ENCODE results near the gene NKAIN2. TPM values are rescaled to one million over a fixed set of nuclear protein-coding genes. Genes with fewer than 3 reads are reported as not detected.

Gene NKAIN2
- total RNA-seq, 1 donor from 2014 or later: 0.56 TPM

DNA sequence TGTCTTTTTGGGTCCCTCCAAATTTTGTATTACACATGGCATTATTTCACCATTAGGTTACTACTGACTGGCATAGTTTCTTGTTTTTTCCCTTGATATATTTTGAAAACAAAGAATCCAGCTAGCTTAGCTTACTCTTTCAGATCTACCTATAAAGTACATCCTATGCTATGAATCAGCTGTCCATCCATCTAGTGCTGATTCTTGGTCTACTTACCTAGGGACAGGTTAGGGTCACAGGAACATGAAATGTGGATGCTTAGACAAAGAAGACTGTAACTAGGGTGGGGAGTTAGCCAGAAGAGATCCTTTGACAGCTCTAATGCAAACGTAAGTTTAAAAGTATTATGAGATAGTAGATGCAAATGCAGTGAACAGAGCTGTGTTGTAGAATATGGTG lies 91.7 kb downstream of the NKAIN2 start:
- no peak for DNase-seq
- Mint-ChIP-seq H3K27ac (ENCODE audit: unreplicated experiment) (no peak overlapping the region), H3K36me3 (ENCODE audit: unreplicated experiment) (no peaks in the 10 kb centered on the region), H3K27me3 (ENCODE audit: unreplicated experiment) (peaks cover 1% of the 10 kb centered on the region), H3K4me1 (ENCODE audit: low read depth, unreplicated experiment) (no peaks in the 10 kb centered on the region), H3K9me3 (ENCODE audit: unreplicated experiment) (no peaks in the 10 kb centered on the region), H3K4me3 (ENCODE audit: unreplicated experiment) (no peak overlapping the region)
- TF ChIP-seq, protein P1, sequence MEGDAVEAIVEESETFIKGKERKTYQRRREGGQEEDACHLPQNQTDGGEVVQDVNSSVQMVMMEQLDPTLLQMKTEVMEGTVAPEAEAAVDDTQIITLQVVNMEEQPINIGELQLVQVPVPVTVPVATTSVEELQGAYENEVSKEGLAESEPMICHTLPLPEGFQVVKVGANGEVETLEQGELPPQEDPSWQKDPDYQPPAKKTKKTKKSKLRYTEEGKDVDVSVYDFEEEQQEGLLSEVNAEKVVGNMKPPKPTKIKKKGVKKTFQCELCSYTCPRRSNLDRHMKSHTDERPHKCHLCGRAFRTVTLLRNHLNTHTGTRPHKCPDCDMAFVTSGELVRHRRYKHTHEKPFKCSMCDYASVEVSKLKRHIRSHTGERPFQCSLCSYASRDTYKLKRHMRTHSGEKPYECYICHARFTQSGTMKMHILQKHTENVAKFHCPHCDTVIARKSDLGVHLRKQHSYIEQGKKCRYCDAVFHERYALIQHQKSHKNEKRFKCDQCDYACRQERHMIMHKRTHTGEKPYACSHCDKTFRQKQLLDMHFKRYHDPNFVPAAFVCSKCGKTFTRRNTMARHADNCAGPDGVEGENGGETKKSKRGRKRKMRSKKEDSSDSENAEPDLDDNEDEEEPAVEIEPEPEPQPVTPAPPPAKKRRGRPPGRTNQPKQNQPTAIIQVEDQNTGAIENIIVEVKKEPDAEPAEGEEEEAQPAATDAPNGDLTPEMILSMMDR (IDR thresholded peaks at IDR 0.05; ENCODE audit: partially characterized antibody, unreplicated experiment): no peak

DNA sequence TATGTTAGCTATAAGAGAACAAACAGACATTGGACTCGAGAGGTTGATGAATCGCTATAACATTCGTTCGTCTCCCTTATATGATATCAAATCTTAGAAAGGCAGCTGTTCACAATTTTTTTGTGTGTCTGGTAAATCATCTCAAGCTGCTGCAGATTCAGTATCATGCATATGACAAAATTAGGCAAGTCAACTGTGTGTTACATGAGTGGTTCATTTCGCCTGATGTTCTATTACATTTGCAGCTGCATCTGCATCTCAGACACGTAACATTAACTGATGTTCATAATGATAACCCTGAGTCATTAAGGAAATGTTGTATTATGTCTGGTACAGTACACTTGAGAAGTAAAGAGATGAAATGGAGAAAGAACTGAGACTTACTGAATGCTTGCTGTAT lies 92.1 kb downstream of the NKAIN2 start:
- H3K27ac Mint-ChIP-seq (ENCODE audit: unreplicated experiment): no peak overlapping the region
- no peaks in the 10 kb centered on the region for H3K9me3 Mint-ChIP-seq (ENCODE audit: unreplicated experiment)
- no peak for DNase-seq
- no peak overlapping the region for H3K4me3 Mint-ChIP-seq (ENCODE audit: unreplicated experiment)
- no peaks in the 10 kb centered on the region for H3K4me1 Mint-ChIP-seq (ENCODE audit: low read depth, unreplicated experiment)
- TF ChIP-seq, protein P1 (IDR thresholded peaks at IDR 0.05; ENCODE audit: partially characterized antibody, unreplicated experiment): no peak
- H3K27me3 Mint-ChIP-seq (ENCODE audit: unreplicated experiment): peaks cover 1% of the 10 kb centered on the region
- no peaks in the 10 kb centered on the region for H3K36me3 Mint-ChIP-seq (ENCODE audit: unreplicated experiment)

DNA sequence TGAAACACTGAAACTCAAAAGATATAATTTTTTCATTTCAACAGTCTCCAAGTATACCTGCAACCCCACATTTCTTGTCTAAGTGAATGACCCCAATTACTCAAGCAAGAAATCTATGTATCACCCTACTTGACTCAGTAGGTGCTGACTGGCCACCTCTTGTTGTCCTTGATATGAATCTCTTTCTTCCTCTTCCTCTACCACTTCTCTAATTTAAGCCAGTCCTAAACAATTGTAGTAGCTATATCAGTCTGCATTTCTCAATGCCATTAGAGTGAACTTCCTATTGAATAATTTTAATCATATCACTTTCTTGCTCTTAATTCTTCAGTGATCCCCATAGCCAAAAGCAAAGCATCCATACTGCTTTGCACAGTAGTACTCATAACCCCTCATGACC lies 93.2 kb downstream of the NKAIN2 start:
- H3K27ac Mint-ChIP-seq (ENCODE audit: unreplicated experiment): no peak overlapping the region
- no peaks in the 10 kb centered on the region for H3K9me3 Mint-ChIP-seq (ENCODE audit: unreplicated experiment)
- DNase-seq: no peak
- H3K36me3 Mint-ChIP-seq (ENCODE audit: unreplicated experiment): no peaks in the 10 kb centered on the region
- no peaks in the 10 kb centered on the region for H3K27me3 Mint-ChIP-seq (ENCODE audit: unreplicated experiment)
- no peaks in the 10 kb centered on the region for H3K4me1 Mint-ChIP-seq (ENCODE audit: low read depth, unreplicated experiment)
- H3K4me3 Mint-ChIP-seq (ENCODE audit: unreplicated experiment): no peak overlapping the region
- TF ChIP-seq, protein P1 (IDR thresholded peaks at IDR 0.05; ENCODE audit: partially characterized antibody, unreplicated experiment): no peak

DNA sequence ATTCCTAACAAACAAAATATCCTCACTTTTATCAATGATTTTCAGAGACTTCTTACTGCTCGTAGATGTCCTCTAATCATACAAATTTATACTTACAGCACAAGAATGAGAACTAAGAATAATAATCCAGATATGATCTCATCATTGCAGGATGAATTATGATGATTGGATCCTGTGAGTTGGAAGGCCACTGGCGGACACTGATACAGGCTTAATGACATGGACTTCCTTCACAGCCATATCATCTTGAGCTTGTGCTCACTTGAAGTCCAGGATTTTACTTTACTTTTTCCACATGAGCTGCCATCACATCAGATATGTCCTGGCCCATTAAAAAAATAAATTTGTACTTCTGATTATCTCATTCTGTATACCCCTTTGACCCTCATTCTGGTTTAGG lies 94.3 kb downstream of the NKAIN2 start:
- H3K36me3 Mint-ChIP-seq (ENCODE audit: unreplicated experiment): no peaks in the 10 kb centered on the region
- no peak overlapping the region for H3K27ac Mint-ChIP-seq (ENCODE audit: unreplicated experiment)
- TF ChIP-seq, protein P1 (IDR thresholded peaks at IDR 0.05; ENCODE audit: partially characterized antibody, unreplicated experiment): no peak
- DNase-seq: no peak
- H3K9me3 Mint-ChIP-seq (ENCODE audit: unreplicated experiment): no peaks in the 10 kb centered on the region
- no peak overlapping the region for H3K4me3 Mint-ChIP-seq (ENCODE audit: unreplicated experiment)
- no peaks in the 10 kb centered on the region for H3K4me1 Mint-ChIP-seq (ENCODE audit: low read depth, unreplicated experiment)
- no peaks in the 10 kb centered on the region for H3K27me3 Mint-ChIP-seq (ENCODE audit: unreplicated experiment)

DNA sequence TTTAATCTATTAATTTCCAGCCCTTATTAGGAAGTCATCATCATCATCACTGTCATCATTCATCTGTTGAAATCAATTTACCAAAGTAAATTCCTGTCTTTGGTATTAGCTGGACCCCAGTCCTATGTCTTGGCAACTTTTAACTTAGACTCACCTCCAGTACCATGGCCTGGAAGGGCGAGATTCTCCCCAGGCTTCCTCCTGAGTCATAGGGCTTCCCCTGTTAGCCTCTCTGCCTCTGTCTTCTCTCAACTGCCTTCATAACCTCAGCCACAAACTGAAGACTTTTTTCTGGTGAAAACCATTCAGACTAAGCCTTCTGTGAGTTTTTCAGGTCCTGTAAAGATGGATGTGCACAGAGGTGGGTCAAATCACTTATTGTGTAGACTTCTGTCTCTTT lies 95.0 kb downstream of the NKAIN2 start:
- Mint-ChIP-seq H3K9me3 (ENCODE audit: unreplicated experiment) (no peaks in the 10 kb centered on the region), H3K27me3 (ENCODE audit: unreplicated experiment) (no peaks in the 10 kb centered on the region), H3K36me3 (ENCODE audit: unreplicated experiment) (no peaks in the 10 kb centered on the region), H3K4me1 (ENCODE audit: low read depth, unreplicated experiment) (no peaks in the 10 kb centered on the region), H3K4me3 (ENCODE audit: unreplicated experiment) (no peak overlapping the region), H3K27ac (ENCODE audit: unreplicated experiment) (no peak overlapping the region)
- TF ChIP-seq, protein P1 (IDR thresholded peaks at IDR 0.05; ENCODE audit: partially characterized antibody, unreplicated experiment): no peak
- DNase-seq: no peak

Data from glutamatergic neuron (in vitro differentiated cells).